GM12872 (cell line): Measurements from ENCODE around the gene NUDT5.
A peak's percentile ranks its signal among the peaks of the same experiment; 100 is the strongest.

Experiments used
- CTCF ChIP-seq: IDR thresholded peaks from 3 replicates; pipeline ENCODE4 v1.5.1; 2011; ENCODE audit warnings: low read depth, mild to moderate bottlenecking, low read length, moderate library complexity; ENCODE audit not compliant: insufficient read depth

Gene NUDT5

GRCh38 chr10:12235116-12235694, 39.5 kb upstream of the NUDT5 start:
- TF ChIP-seq CTCF, result no peak

- no peak for TF ChIP-seq CTCF
Observed at GRCh38 chr10:12228851-12229250, 33.2 kb upstream of the NUDT5 start.

DNA sequence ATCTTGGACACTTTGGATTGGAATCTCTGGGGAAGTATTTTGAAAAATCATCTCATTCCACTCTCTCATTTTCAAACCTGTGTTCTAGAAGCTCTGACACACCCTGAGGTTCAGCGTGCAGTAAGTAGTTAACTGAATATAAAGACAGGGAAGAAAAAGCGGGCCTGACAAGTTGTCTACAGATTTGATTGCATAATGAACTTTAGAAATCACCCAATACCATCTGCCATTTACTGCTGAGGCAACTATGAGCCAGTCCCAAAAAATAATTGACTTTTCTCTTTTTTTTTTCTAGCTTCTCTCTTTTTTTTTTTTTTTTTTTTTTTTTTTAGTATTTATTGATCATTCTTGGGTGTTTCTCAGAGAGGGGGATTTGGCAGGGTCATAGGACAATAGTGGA, 29.8 kb upstream of the NUDT5 start:
- TF ChIP-seq CTCF, result no peak

DNA sequence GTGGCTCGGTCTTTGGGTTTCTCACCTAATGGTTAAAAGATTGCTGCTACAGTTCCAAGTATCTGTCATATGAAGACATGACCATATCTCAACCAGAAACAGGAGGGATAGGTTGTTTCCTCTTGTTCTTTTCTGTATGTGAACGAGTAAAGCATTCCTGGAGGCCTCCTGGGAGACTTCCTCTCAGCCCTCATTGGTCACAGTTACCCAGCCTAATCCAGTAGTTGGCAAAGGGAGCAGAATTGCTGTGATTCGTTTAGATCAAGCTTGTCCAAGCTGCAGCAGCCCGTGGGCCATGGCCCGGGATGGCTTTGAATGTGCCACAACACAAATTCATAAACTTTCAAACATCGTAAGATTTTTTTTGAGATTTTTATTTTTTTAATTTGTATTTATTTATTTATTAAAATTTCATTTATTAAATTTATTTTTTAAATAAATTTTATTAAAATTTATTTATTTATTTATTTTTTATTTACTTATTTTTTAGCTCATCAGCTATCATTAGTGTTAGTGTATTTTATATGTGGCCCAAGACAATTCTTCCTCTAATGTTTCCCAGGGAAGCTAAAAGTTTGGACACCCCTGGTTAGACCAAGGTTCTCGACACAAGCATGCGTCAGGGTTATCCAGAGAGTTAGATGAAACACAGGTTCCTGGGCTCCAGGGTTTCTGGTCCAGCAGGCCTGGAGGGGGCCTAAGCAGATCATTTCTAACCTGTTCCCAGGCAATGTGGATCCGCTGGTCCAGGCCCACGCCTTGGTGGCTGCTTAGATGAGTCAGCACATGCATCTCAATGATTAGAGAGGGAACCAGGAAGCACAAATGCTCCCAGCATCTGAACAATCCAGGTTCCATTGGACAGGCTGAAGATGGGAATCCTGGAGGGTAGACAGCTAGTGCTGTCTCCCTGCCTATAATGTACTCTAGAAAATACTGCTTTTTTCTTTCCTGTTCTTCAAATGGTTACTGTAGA, 25.9 kb upstream of the NUDT5 start:
- TF ChIP-seq CTCF, result no peak

- TF ChIP-seq CTCF, result no peak
Observed at GRCh38 chr10:12218991-12219390, 23.3 kb upstream of the NUDT5 start.

- peak; percentile 60; the same call in 2 of the 3 replicates for TF ChIP-seq CTCF
Observed at GRCh38 chr10:12214763-12215218, 19.1 kb upstream of the NUDT5 start.

- TF ChIP-seq CTCF, result no peak
Observed at GRCh38 chr10:12214093-12214492, 18.4 kb upstream of the NUDT5 start.
